Effector memory CD4-positive, alpha-beta T cell (primary cell): ENCODE data around the gene CSNK1D.
A peak's percentile ranks its signal among the peaks of the same experiment; 100 is the strongest.

Experiments used
- DNase-seq, 3 donors: peaks; one replicate each; pipeline ENCODE4 v3.0.0-alpha.2; 2020
- H3K27ac ChIP-seq: 2 replicates; pipeline ENCODE4 v1.7.0; 2013; ENCODE audit warnings: mild to moderate bottlenecking, low read length, moderate library complexity; ENCODE audit not compliant: insufficient read depth, poor library complexity, severe bottlenecking
- H3K27me3 ChIP-seq: replicated peaks from 2 replicates; pipeline ENCODE4 v1.7.0; 2013; ENCODE audit warnings: mild to moderate bottlenecking, low read length; ENCODE audit not compliant: insufficient read depth, control insufficient read depth, poor library complexity, severe bottlenecking
- H3K36me3 ChIP-seq: 2 replicates; pipeline ENCODE4 v1.7.0; 2013; ENCODE audit warnings: mild to moderate bottlenecking, low read length, moderate library complexity; ENCODE audit not compliant: control insufficient read depth, insufficient read depth
- H3K4me1 ChIP-seq: 2 replicates; pipeline ENCODE4 v1.7.0; 2013; ENCODE audit warnings: low read length, mild to moderate bottlenecking; ENCODE audit not compliant: control insufficient read depth, insufficient read depth, poor library complexity, severe bottlenecking
- H3K4me3 ChIP-seq: 2 replicates; pipeline ENCODE4 v1.7.0; 2013; ENCODE audit warnings: low read length, low read depth, mild to moderate bottlenecking; ENCODE audit not compliant: insufficient read depth, poor library complexity, severe bottlenecking
- H3K9me3 ChIP-seq: 2 replicates; pipeline ENCODE4 v1.7.0; 2013; ENCODE audit warnings: mild to moderate bottlenecking, low read length, moderate library complexity; ENCODE audit not compliant: control insufficient read depth
- total RNA-seq, 3 donors: gene quantifications; one replicate each; lab custom pipeline; 2026; lab: John Stamatoyannopoulos, UW

The CSNK1D gene
- 95.1 to 130 (median 115) reads per million in 3 donors for total RNA-seq

GRCh38 chr17:82273327-82274133, at the start of gene CSNK1D:
CSNK1D (minus strand) TSS chr17:82273700; CDS start chr17:82273381, 319 bp downstream.
- Histone ChIP-seq H3K4me3 (peak within 1 kb of the TSS; percentile 86), H3K36me3 (peaks cover 11% of the 10 kb centered on the region), H3K9me3 (no peaks in the 10 kb centered on the region), H3K27me3 (no peaks in the 10 kb centered on the region), H3K4me1 (peaks cover 33% of the 10 kb centered on the region), H3K27ac (peak within 1 kb of the TSS; percentile 85)
- DNase-seq, result peak; percentile 86 to 89 (median 88)

GRCh38 chr17:82322526-82323453, 49.3 kb upstream of the CSNK1D start:
- Histone ChIP-seq H3K4me1 (peaks cover 24% of the 10 kb centered on the region), H3K27me3 (no peaks in the 10 kb centered on the region), H3K27ac (no peak overlapping the region), H3K4me3 (no peak overlapping the region), H3K9me3 (no peaks in the 10 kb centered on the region), H3K36me3 (no peaks in the 10 kb centered on the region)
- no peak for DNase-seq

GRCh38 chr17:82321947-82322466, 48.5 kb upstream of the CSNK1D start:
- no peak for DNase-seq
- Histone ChIP-seq H3K4me1 (peaks cover 29% of the 10 kb centered on the region), H3K36me3 (no peaks in the 10 kb centered on the region), H3K9me3 (no peaks in the 10 kb centered on the region), H3K27me3 (no peaks in the 10 kb centered on the region), H3K27ac (no peak overlapping the region), H3K4me3 (no peak overlapping the region)

- peak; percentile 67 to 73 (median 71) for DNase-seq
- Histone ChIP-seq H3K27ac (peak overlapping the region; percentile 72), H3K4me3 (peak overlapping the region; percentile 39), H3K4me1 (peaks cover 35% of the 10 kb centered on the region), H3K36me3 (no peaks in the 10 kb centered on the region), H3K9me3 (no peaks in the 10 kb centered on the region), H3K27me3 (no peaks in the 10 kb centered on the region)
These were observed 47.7 kb upstream of the CSNK1D start for GRCh38 chr17:82320956-82321927.

- H3K9me3 ChIP-seq, result no peaks in the 10 kb centered on the region
- H3K4me3 ChIP-seq, result no peak overlapping the region
- no peak for DNase-seq
- H3K27me3 ChIP-seq, result no peaks in the 10 kb centered on the region
- peaks cover 45% of the 10 kb centered on the region for H3K4me1 ChIP-seq
- H3K36me3 ChIP-seq, result no peaks in the 10 kb centered on the region
- H3K27ac ChIP-seq, result no peak overlapping the region
These were observed 46.8 kb upstream of the CSNK1D start for GRCh38 chr17:82320140-82320840.

GRCh38 chr17:82319619-82320062, 46.1 kb upstream of the CSNK1D start:
- Histone ChIP-seq H3K36me3 (peaks cover 3% of the 10 kb centered on the region), H3K4me3 (no peak overlapping the region), H3K27me3 (no peaks in the 10 kb centered on the region), H3K27ac (no peak overlapping the region), H3K9me3 (no peaks in the 10 kb centered on the region), H3K4me1 (peaks cover 51% of the 10 kb centered on the region)
- DNase-seq, result no peak

GRCh38 chr17:82318772-82319606, 45.5 kb upstream of the CSNK1D start:
- no peaks in the 10 kb centered on the region for H3K9me3 ChIP-seq
- peaks cover 52% of the 10 kb centered on the region for H3K4me1 ChIP-seq
- no peak overlapping the region for H3K27ac ChIP-seq
- no peaks in the 10 kb centered on the region for H3K27me3 ChIP-seq
- no peak for DNase-seq
- H3K36me3 ChIP-seq, result peaks cover 10% of the 10 kb centered on the region
- no peak overlapping the region for H3K4me3 ChIP-seq

- Histone ChIP-seq H3K9me3 (no peaks in the 10 kb centered on the region), H3K4me3 (no peak overlapping the region), H3K27me3 (no peaks in the 10 kb centered on the region), H3K4me1 (peaks cover 52% of the 10 kb centered on the region), H3K36me3 (peaks cover 17% of the 10 kb centered on the region), H3K27ac (no peak overlapping the region)
- DNase-seq, result no peak
These were observed 44.6 kb upstream of the CSNK1D start for GRCh38 chr17:82318169-82318498.
